Stimulated activated CD4-positive, alpha-beta T cell treated with anti-CD3 and anti-CD28 coated beads, Interleukin-1b, Interleukin-23, amount 100 ng/mL, for 1 hour (primary cell): ENCODE results near the gene MAMSTR.
"Not testable (repeated sequence)": the region's sequence is repeated elsewhere in the genome, so short reads cannot be mapped to it uniquely, and the experiment has no call there.

Source experiments
- DNase-seq, 2 donors: peaks; one replicate each; pipeline ENCODE4 v3.0.0-alpha.2; 2020; ENCODE audit warnings: low read depth in 2 of 2

MAMSTR gene

GRCh38 chr19:48686088-48686487 is 33.4 kb downstream of the MAMSTR start:
- no peak for DNase-seq

GRCh38 chr19:48685583-48685982 is 33.9 kb downstream of the MAMSTR start:
- DNase-seq = no peak

- peak in 1 of 2 donors; percentile 7 for DNase-seq
Measured at GRCh38 chr19:48683349-48683748, 36.2 kb downstream of the MAMSTR start.

GRCh38 chr19:48681127-48681470 is 38.4 kb downstream of the MAMSTR start:
- no peak for DNase-seq

- no peak for DNase-seq
Measured at GRCh38 chr19:48680436-48681126, 38.9 kb downstream of the MAMSTR start.

GRCh38 chr19:48680006-48680405 is 39.5 kb downstream of the MAMSTR start:
- not testable (repeated sequence) for DNase-seq

- DNase-seq = no peak
Measured at GRCh38 chr19:48678201-48678600, 41.3 kb downstream of the MAMSTR start.

GRCh38 chr19:48676887-48677286 is 42.6 kb downstream of the MAMSTR start:
- no peak for DNase-seq

- no peak for DNase-seq
Measured at GRCh38 chr19:48676487-48676886, 43.0 kb downstream of the MAMSTR start.

GRCh38 chr19:48674921-48675824 is 44.4 kb downstream of the MAMSTR start:
- peak; percentile 42 to 43 for DNase-seq

GRCh38 chr19:48674216-48674809 is 45.2 kb downstream of the MAMSTR start:
- DNase-seq = no peak

GRCh38 chr19:48673436-48674100 is 46.0 kb downstream of the MAMSTR start:
- DNase-seq = no peak

- DNase-seq = no peak
Measured at GRCh38 chr19:48672994-48673393, 46.5 kb downstream of the MAMSTR start, which contains the start of gene NTN5. Gene NTN5 (minus strand): TSS chr19:48673017. CDS start chr19:48670986, 2,031 bp downstream.

GRCh38 chr19:48671446-48671995 is 48.0 kb downstream of the MAMSTR start:
- DNase-seq = no peak

GRCh38 chr19:48670699-48671445 is 48.7 kb downstream of the MAMSTR start:
- no peak for DNase-seq

GRCh38 chr19:48669903-48670668 is 49.4 kb downstream of the MAMSTR start:
- DNase-seq = no peak

GRCh38 chr19:48668761-48669160 is 50.8 kb downstream of the MAMSTR start:
- no peak for DNase-seq

GRCh38 chr19:48668332-48668731 is 51.2 kb downstream of the MAMSTR start:
- DNase-seq = no peak

GRCh38 chr19:48665786-48666185 is 53.7 kb downstream of the MAMSTR start:
- DNase-seq = no peak

- DNase-seq = no peak
Measured at GRCh38 chr19:48664476-48664875, 55.0 kb downstream of the MAMSTR start.
